Suprapubic skin (tissue), 4 donors: ENCODE measurements around the gene MGAT1.

Experiments used
- CTCF ChIP-seq, 2 donors: fragments of 200-600 bp in 1 of 2; fragments of 450-650 bp in 1 of 2; sonication (generic) in 1 of 2; IDR thresholded peaks; one replicate each; pipeline ENCODE4 v1.5.1; 2016 to 2019; ENCODE audit warnings: antibody characterized with exemption in 2 of 2, mild to moderate bottlenecking in 1 of 2, moderate library complexity in 1 of 2
- POLR2A ChIP-seq, 2 donors: fragments of 450-650 bp; IDR thresholded peaks; one replicate each; pipeline ENCODE4 v1.6.1; 2017; ENCODE audit warnings: antibody characterized with exemption in 2 of 2, mild to moderate bottlenecking in 2 of 2, moderate library complexity in 2 of 2
- POLR2AphosphoS5 ChIP-seq, 3 donors: sonication (generic); formaldehyde crosslinking; IDR thresholded peaks; one replicate each; pipeline ENCODE4 v1.6.1; 2017; ENCODE audit warnings: antibody characterized with exemption in 3 of 3

GRCh38 chr5:180739271-180739670 lies 63.3 kb downstream of the MGAT1 start:
- TF ChIP-seq POLR2A (IDR thresholded peaks at IDR 0.05) (no peak), CTCF (IDR thresholded peaks at IDR 0.05) (no peak), POLR2AphosphoS5 (IDR thresholded peaks at IDR 0.05) (no peak)
